ENCODE results near the gene PDCD1.

Gene PDCD1

GRCh38 chr2:241852116-241852980, 6.3 kb downstream of the PDCD1 start:
- DNase-seq (ENCODE audit: low read depth): no peak

GRCh38 chr2:241851325-241852115, 7.2 kb downstream of the PDCD1 start:
- DNase-seq (ENCODE audit: low read depth): no peak

- no peak for DNase-seq (ENCODE audit: low read depth)
These were observed 8.0 kb downstream of the PDCD1 start for GRCh38 chr2:241850544-241851324.

- no peak for DNase-seq (ENCODE audit: low read depth)
These were observed 8.8 kb downstream of the PDCD1 start for GRCh38 chr2:241849616-241850543.

- DNase-seq (ENCODE audit: low read depth): no peak
These were observed 9.7 kb downstream of the PDCD1 start for GRCh38 chr2:241848761-241849615.

GRCh38 chr2:241846406-241846805, 12.3 kb downstream of the PDCD1 start:
- DNase-seq (ENCODE audit: low read depth): no peak

GRCh38 chr2:241844831-241845578, 13.7 kb downstream of the PDCD1 start:
- DNase-seq (ENCODE audit: low read depth): no peak

GRCh38 chr2:241844066-241844728, 14.5 kb downstream of the PDCD1 start:
- DNase-seq (ENCODE audit: low read depth): no peak

- no peak for DNase-seq (ENCODE audit: low read depth)
These were observed 15.2 kb downstream of the PDCD1 start for GRCh38 chr2:241843321-241844065.

GRCh38 chr2:241842620-241843211, 16.0 kb downstream of the PDCD1 start:
- DNase-seq (ENCODE audit: low read depth): no peak

GRCh38 chr2:241842067-241842415, 16.7 kb downstream of the PDCD1 start:
- DNase-seq (ENCODE audit: low read depth): no peak

- DNase-seq (ENCODE audit: low read depth): no peak
These were observed 17.3 kb downstream of the PDCD1 start for GRCh38 chr2:241841181-241842066.

GRCh38 chr2:241837197-241837965, 21.3 kb downstream of the PDCD1 start:
- no peak for DNase-seq (ENCODE audit: low read depth)

- no peak for DNase-seq (ENCODE audit: low read depth)
These were observed 22.4 kb downstream of the PDCD1 start for GRCh38 chr2:241836292-241836691.

GRCh38 chr2:241835611-241836010, 23.1 kb downstream of the PDCD1 start:
- DNase-seq (ENCODE audit: low read depth): no peak

GRCh38 chr2:241834527-241835210, 24.0 kb downstream of the PDCD1 start:
- DNase-seq (ENCODE audit: low read depth): no peak

Measured in fibroblast of the conjunctiva (primary cell).